Mucosa of rectum (tissue), 2 donors: ENCODE data around the gene MYO18B.

Experiments
- H3K27ac ChIP-seq, 2 donors: one replicate each; pipeline ENCODE4 v1.7.0; 2013; ENCODE audit warnings: inconsistent platforms in 2 of 2, low read depth in 2 of 2, low read length in 2 of 2
- H3K27me3 ChIP-seq, 2 donors: one replicate each; pipeline ENCODE4 v1.7.0; 2013; ENCODE audit warnings: low read length in 2 of 2; ENCODE audit not compliant: control insufficient read depth in 2 of 2, insufficient read depth in 2 of 2
- H3K36me3 ChIP-seq, 2 donors: one replicate each; pipeline ENCODE4 v1.7.0; 2013; ENCODE audit warnings: low read length in 2 of 2; ENCODE audit not compliant: control insufficient read depth in 2 of 2, insufficient read depth in 2 of 2
- H3K4me1 ChIP-seq, 2 donors: one replicate each; pipeline ENCODE4 v1.7.0; 2013; ENCODE audit warnings: low read length in 2 of 2, mild to moderate bottlenecking in 1 of 2; ENCODE audit not compliant: control insufficient read depth in 2 of 2, insufficient read depth in 2 of 2
- H3K4me3 ChIP-seq, 2 donors: one replicate each; pipeline ENCODE4 v1.7.0; 2013; ENCODE audit warnings: low read length in 2 of 2
- H3K9ac ChIP-seq, 2 donors: one replicate each; pipeline ENCODE4 v1.7.0; 2013; ENCODE audit warnings: low read length in 2 of 2, low read depth in 1 of 2, mild to moderate bottlenecking in 1 of 2
- H3K9me3 ChIP-seq, 2 donors: one replicate each; pipeline ENCODE4 v1.7.0; 2013; ENCODE audit warnings: low read length in 2 of 2; ENCODE audit not compliant: control insufficient read depth in 2 of 2
- donor health status: healthy.
- donor health status: Normal muscosa, but diverticular disease.

Gene MYO18B

DNA sequence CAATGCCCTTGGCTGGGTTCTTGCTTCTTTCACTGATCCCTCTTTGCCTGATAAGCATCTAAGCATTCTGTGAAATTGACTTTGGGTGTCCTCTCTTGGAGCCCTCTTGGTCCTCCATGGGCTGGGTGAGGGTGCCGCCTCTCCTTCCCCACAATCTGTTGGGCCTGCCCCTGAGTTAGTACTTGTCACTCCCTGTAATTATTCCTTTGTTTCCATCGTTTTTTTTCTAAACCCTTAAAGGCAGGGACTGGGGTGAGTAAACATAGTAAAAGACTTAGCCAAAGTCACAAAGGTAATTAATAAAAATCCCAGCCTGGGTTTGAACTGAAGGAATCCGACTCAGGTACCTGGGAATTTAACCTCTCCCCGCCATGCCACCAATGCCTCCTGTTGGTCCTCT, 188.1 kb downstream of the MYO18B start:
- Histone ChIP-seq H3K9me3 (peaks cover 0 to 2% of the 10 kb centered on the region in 2 donors), H3K27ac (no peak overlapping the region), H3K27me3 (no peaks in the 10 kb centered on the region), H3K4me1 (no peaks in the 10 kb centered on the region), H3K36me3 (no peaks in the 10 kb centered on the region), H3K9ac (no peak overlapping the region), H3K4me3 (no peak overlapping the region)

GRCh38 chr22:25930788-25931310, 188.9 kb downstream of the MYO18B start:
- Histone ChIP-seq H3K27ac (no peak overlapping the region), H3K4me3 (no peak overlapping the region), H3K4me1 (no peaks in the 10 kb centered on the region), H3K9me3 (peaks cover 0 to 2% of the 10 kb centered on the region in 2 donors), H3K36me3 (no peaks in the 10 kb centered on the region), H3K27me3 (no peaks in the 10 kb centered on the region), H3K9ac (no peak overlapping the region)

DNA sequence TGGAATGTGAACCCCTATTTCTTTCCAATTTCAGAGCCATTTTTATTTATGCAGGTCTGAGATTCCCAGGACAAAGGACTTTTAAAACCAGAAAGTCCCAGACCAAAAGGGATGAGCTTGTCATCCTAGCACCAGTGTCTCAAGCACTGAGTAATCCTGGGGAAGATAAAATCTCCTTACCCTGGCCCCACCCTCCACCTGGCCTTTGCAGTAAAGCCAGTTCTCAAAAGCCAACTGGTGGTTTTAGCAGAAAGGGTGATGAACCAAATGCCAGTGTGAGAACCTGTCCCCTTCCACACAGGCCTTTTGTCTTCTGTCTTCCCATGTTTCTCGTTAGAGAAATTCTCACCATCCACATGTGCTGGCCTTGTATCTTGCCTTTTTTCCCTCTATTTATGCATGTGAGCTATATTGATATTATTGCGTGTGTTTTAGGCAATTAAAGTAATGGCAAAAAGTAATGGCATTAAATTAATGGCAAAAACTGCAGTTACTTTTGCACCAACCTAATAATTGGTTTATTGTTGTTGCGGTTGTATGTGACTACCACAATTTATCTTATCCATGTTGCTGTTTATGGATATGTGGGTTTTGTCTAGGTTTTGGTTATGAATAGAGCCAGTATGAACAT, 191.3 kb downstream of the MYO18B start:
- no peaks in the 10 kb centered on the region for H3K36me3 ChIP-seq
- H3K27ac ChIP-seq, result no peak overlapping the region
- H3K4me3 ChIP-seq, result no peak overlapping the region
- no peaks in the 10 kb centered on the region for H3K9me3 ChIP-seq
- no peaks in the 10 kb centered on the region for H3K27me3 ChIP-seq
- H3K4me1 ChIP-seq, result no peaks in the 10 kb centered on the region
- no peak overlapping the region for H3K9ac ChIP-seq

GRCh38 chr22:25935266-25936058, 193.5 kb downstream of the MYO18B start:
- peaks cover 0 to 2% of the 10 kb centered on the region in 2 donors for H3K27me3 ChIP-seq
- H3K4me3 ChIP-seq, result no peak overlapping the region
- H3K4me1 ChIP-seq, result no peaks in the 10 kb centered on the region
- H3K36me3 ChIP-seq, result no peaks in the 10 kb centered on the region
- no peak overlapping the region for H3K27ac ChIP-seq
- H3K9me3 ChIP-seq, result no peaks in the 10 kb centered on the region
- H3K9ac ChIP-seq, result no peak overlapping the region

DNA sequence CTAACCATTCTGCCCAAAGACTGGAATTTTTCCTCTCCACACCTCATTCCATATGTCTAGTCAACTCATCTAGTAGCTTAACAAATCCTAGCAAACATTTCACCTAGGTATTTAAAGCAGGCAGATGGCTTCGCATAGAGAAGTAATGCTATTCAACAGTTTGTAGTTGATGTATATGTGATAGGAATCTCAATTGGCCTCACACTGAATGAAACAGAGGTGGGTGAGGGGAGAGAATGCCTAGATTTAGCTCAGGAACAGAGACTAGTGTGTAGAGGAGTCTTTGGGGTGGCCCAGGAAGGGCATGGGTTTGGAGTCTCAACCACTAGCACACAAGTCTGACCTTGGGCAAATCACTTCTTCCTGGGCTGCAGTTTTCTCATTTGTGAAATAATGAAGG, 196.2 kb downstream of the MYO18B start:
- peaks cover 0 to 4% of the 10 kb centered on the region in 2 donors for H3K27me3 ChIP-seq
- no peaks in the 10 kb centered on the region for H3K36me3 ChIP-seq
- H3K4me3 ChIP-seq, result no peak overlapping the region
- H3K4me1 ChIP-seq, result no peaks in the 10 kb centered on the region
- H3K9ac ChIP-seq, result no peak overlapping the region
- no peaks in the 10 kb centered on the region for H3K9me3 ChIP-seq
- H3K27ac ChIP-seq, result no peak overlapping the region

DNA sequence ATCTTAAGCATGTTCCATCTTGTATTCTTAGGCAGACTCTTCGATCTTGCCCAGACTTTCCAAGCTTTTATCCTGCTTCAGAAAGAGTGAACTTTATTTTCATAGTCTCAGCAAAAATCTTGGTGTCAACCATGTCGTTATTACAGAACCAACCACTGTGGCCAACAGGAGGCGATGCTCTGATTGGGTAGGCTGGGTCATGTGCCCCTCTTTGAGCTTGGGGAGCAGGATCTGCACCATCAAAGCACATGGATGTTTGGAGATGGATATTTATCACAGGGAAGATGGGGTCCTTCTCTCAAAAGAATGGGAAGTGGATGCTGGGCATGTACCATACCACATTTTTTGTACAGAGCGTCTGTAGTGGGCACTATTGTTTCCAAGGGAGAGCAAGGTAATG, 197.4 kb downstream of the MYO18B start:
- H3K27me3 ChIP-seq, result peaks cover 0 to 4% of the 10 kb centered on the region in 2 donors
- H3K4me3 ChIP-seq, result no peak overlapping the region
- no peaks in the 10 kb centered on the region for H3K36me3 ChIP-seq

GRCh38 chr22:25940479-25940878, 198.5 kb downstream of the MYO18B start:
- Histone ChIP-seq H3K27ac (no peak overlapping the region), H3K27me3 (peaks cover 0 to 4% of the 10 kb centered on the region in 2 donors), H3K4me1 (no peaks in the 10 kb centered on the region)

More for the DNA sequence above, 197.4 kb downstream of the MYO18B start:
- H3K27ac ChIP-seq, result no peak overlapping the region
- no peaks in the 10 kb centered on the region for H3K4me1 ChIP-seq
- no peak overlapping the region for H3K9ac ChIP-seq
- H3K9me3 ChIP-seq, result no peaks in the 10 kb centered on the region

DNA sequence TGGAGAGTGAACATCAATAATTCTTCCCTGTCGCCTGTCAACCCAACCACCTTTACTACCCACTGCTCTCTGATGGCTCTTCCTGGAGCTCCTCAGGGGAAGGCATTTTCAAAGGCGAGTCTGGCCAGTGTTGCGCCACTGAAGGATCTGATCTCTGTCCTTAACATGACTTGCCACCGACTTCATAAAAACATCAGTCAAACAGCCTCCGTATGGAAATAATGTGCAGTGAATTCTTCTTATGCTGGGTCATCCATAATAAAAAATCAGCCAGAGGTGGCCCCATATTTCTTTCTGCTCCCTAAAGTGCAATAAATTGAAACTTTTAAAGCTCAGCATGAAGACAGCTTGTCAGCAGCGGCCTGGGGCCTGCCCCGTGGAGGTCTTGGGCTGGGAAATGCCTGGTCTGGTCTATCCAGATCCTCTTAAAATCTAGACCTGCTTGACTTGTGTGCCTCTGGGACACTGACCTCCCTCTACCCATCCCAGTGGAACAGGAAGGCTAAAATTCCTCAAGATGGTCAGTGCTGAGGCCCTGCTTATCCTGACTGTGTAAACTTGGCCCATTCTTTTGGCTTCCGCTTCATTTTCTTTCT, 199.5 kb downstream of the MYO18B start:
- Histone ChIP-seq H3K27me3 (peaks cover 0 to 4% of the 10 kb centered on the region in 2 donors), H3K9me3 (no peaks in the 10 kb centered on the region), H3K4me3 (no peak overlapping the region), H3K9ac (no peak overlapping the region), H3K27ac (no peak overlapping the region), H3K4me1 (no peaks in the 10 kb centered on the region), H3K36me3 (no peaks in the 10 kb centered on the region)

More at GRCh38 chr22:25940479-25940878, 198.5 kb downstream of the MYO18B start:
- no peak overlapping the region for H3K4me3 ChIP-seq
- H3K9me3 ChIP-seq, result no peaks in the 10 kb centered on the region
- no peak overlapping the region for H3K9ac ChIP-seq
- no peaks in the 10 kb centered on the region for H3K36me3 ChIP-seq

GRCh38 chr22:25942115-25942855, 200.3 kb downstream of the MYO18B start:
- H3K9me3 ChIP-seq, result no peaks in the 10 kb centered on the region
- no peaks in the 10 kb centered on the region for H3K4me1 ChIP-seq
- H3K4me3 ChIP-seq, result no peak overlapping the region
- H3K9ac ChIP-seq, result no peak overlapping the region
- H3K36me3 ChIP-seq, result no peaks in the 10 kb centered on the region
- H3K27me3 ChIP-seq, result peaks cover 0 to 4% of the 10 kb centered on the region in 2 donors
- no peak overlapping the region for H3K27ac ChIP-seq
